GM21528 (cell line): ENCODE results near the gene ZNF433.
A peak's percentile ranks its signal among the peaks of the same experiment; 100 is the strongest.
"Not testable (repeated sequence)": the region's sequence is repeated elsewhere in the genome, so short reads cannot be mapped to it uniquely, and the experiment has no call there.

Source experiments
- ATAC-seq: cut with Tn5 transposase; IDR thresholded peaks from one replicate; pipeline ENCODE4 v1.9.1; 2021; ENCODE audit warnings: mild to moderate bottlenecking, moderate library complexity; ENCODE audit not compliant: unreplicated experiment, low FRiP score

ZNF433 gene

GRCh38 chr19:11991921-11992320 lies 43.6 kb downstream of the ZNF433 start:
- ATAC-seq, result not testable (repeated sequence)

GRCh38 chr19:11989112-11989456 lies 46.4 kb downstream of the ZNF433 start:
- ATAC-seq, result no peak

- peak; percentile 68 for ATAC-seq
These were observed 47.8 kb downstream of the ZNF433 start for GRCh38 chr19:11987405-11988281.

- ATAC-seq, result no peak
These were observed 48.7 kb downstream of the ZNF433 start for GRCh38 chr19:11986754-11987153.

GRCh38 chr19:11984986-11985385 lies 50.5 kb downstream of the ZNF433 start:
- no peak for ATAC-seq

GRCh38 chr19:11982526-11982925 lies 53.0 kb downstream of the ZNF433 start:
- no peak for ATAC-seq

GRCh38 chr19:11979527-11979926 lies 56.0 kb downstream of the ZNF433 start:
- ATAC-seq, result no peak

GRCh38 chr19:11978492-11979100 lies 56.9 kb downstream of the ZNF433 start:
- ATAC-seq, result no peak

GRCh38 chr19:11973019-11973810 lies 62.3 kb downstream of the ZNF433 start:
- ATAC-seq, result no peak

GRCh38 chr19:11971041-11971440 lies 64.4 kb downstream of the ZNF433 start:
- no peak for ATAC-seq

GRCh38 chr19:11970174-11970573 lies 65.3 kb downstream of the ZNF433 start:
- no peak for ATAC-seq

GRCh38 chr19:11964858-11965645 lies 70.4 kb downstream of the ZNF433 start, which contains the start of gene ZNF763:
ZNF763 (plus strand) TSS chr19:11965040; CDS start chr19:11965209, 169 bp downstream.
- ATAC-seq, result peak; percentile 72
